A549 (cell line): ENCODE data around the gene MYH11. TPM values are rescaled to one million over a fixed set of nuclear protein-coding genes. Genes with fewer than 3 reads are reported as not detected.

Experiments used
- ATAC-seq, 2 experiments: fragments of 200-7000 bp in 1 of 2; fragments of >200 bp in 1 of 2; cut with Nextera tagmentation in 1 of 2; cut with Tn5 transposase in 1 of 2; 3 replicates each; pipeline versions ENCODE4 v1.8.0 to v1.9.1; 2018 to 2020; ENCODE audit warnings: mild to moderate bottlenecking in 1 of 2, moderate library complexity in 1 of 2
- CTCF ChIA-PET: fragments of 300-600 bp; sonication (Branson Sonifier 250); formaldehyde crosslinking; extraction: SDS; loops from one replicate; lab custom pipeline; 2021; ENCODE audit warnings: antibody characterized with exemption, inconsistent platforms; lab: Yijun Ruan, JAX
- POLR2A ChIA-PET: fragments of 350-600 bp; formaldehyde crosslinking; extraction: SDS; loops from one replicate; lab custom pipeline; 2021; ENCODE audit warnings: antibody characterized with exemption, inconsistent platforms; lab: Yijun Ruan, JAX
- DNase-seq, 2 experiments: peaks; one replicate each; pipeline versions ENCODE4 v3.0.0 to v3.0.0-alpha.2; 2011 to 2016; ENCODE audit warnings: low read depth in 1 of 2, low spot score in 1 of 2
- FAIRE-seq: peaks from 2 replicates; lab custom pipeline; 2011; peaks lifted over from hg19 to GRCh38; lab: Jason Lieb, UNC
- H3K27ac ChIP-seq, 2 experiments: fragments of >200 bp; sonication (Bioruptor Twin); formaldehyde crosslinking; 3 replicates each; pipeline ENCODE4 v1.5.1; 2016 to 2017
- H3K4me1 ChIP-seq: fragments of >200 bp; sonication (Bioruptor Twin); formaldehyde crosslinking; 3 replicates; pipeline ENCODE4 v1.6.1; 2016
- H3K4me2 ChIP-seq: fragments of >200 bp; sonication (Bioruptor Twin); formaldehyde crosslinking; 3 replicates; pipeline ENCODE4 v1.6.1; 2016
- H3K4me3 ChIP-seq: fragments of >200 bp; sonication (Bioruptor Twin); formaldehyde crosslinking; 3 replicates; pipeline ENCODE4 v1.5.1; 2016
- H3K9me3 ChIP-seq: fragments of >200 bp; sonication (Bioruptor Twin); formaldehyde crosslinking; 3 replicates; pipeline ENCODE4 v1.6.1; 2016
- BHLHE40 ChIP-seq: IDR thresholded peaks from 2 replicates; pipeline ENCODE4 v1.6.1; 2012; ENCODE audit warnings: low read depth, low read length, inconsistent platforms
- CHD4 ChIP-seq: fragments of 200-600 bp; sonication (generic); IDR thresholded peaks from 2 replicates; pipeline ENCODE4 v1.6.1; 2016; ENCODE audit warnings: antibody characterized with exemption, mild to moderate bottlenecking, borderline replicate concordance
- EP300 ChIP-seq, 2 experiments: fragments of >200 bp; sonication (Bioruptor Twin); formaldehyde crosslinking; IDR thresholded peaks; 2 replicates in 1 of 2; 3 replicates in 1 of 2; pipeline ENCODE4 v1.6.1; 2016 to 2017
- HOXA7 ChIP-seq: fragments of 250-450 bp; sonication (Bioruptor Pico); IDR thresholded peaks from 2 replicates; pipeline ENCODE4 v1.5.0; 2020; ENCODE audit warnings: mild to moderate bottlenecking, moderate library complexity
- HOXB5 ChIP-seq: fragments of 250-450 bp; sonication (Bioruptor Pico); IDR thresholded peaks from 2 replicates; pipeline ENCODE4 v1.5.0; 2020; ENCODE audit warnings: mild to moderate bottlenecking, moderate library complexity
- JUN ChIP-seq, 2 experiments: fragments of >200 bp; sonication (Bioruptor Twin); formaldehyde crosslinking; IDR thresholded peaks; 2 replicates in 1 of 2; 3 replicates in 1 of 2; pipeline ENCODE4 v1.6.1; 2016 to 2017
- JUNB ChIP-seq: fragments of >200 bp; sonication (Bioruptor Twin); formaldehyde crosslinking; IDR thresholded peaks from 2 replicates; pipeline ENCODE4 v1.6.1; 2016
- KDM5A ChIP-seq: fragments of 200-600 bp; sonication (generic); IDR thresholded peaks from 2 replicates; pipeline ENCODE4 v1.6.1; 2016; ENCODE audit warnings: antibody characterized with exemption, mild to moderate bottlenecking
- MAFK ChIP-seq: fragments of 450-650 bp; IDR thresholded peaks from 2 replicates; pipeline ENCODE4 v1.6.1; 2014; ENCODE audit not compliant: partially characterized antibody
- MYC ChIP-seq: IDR thresholded peaks from 2 replicates; pipeline ENCODE4 v1.6.1; 2012; ENCODE audit warnings: mild to moderate bottlenecking, inconsistent platforms, low read length, improper control_type of control experiment, borderline replicate concordance
- PHF8 ChIP-seq: fragments of 200-600 bp; sonication (generic); IDR thresholded peaks from 2 replicates; pipeline ENCODE4 v1.6.1; 2016; ENCODE audit warnings: low read depth, mild to moderate bottlenecking, antibody characterized with exemption, moderate library complexity, borderline replicate concordance
- RAD21 ChIP-seq, 2 experiments: fragments of >200 bp in 1 of 2; sonication (Bioruptor Twin) in 1 of 2; formaldehyde crosslinking in 1 of 2; IDR thresholded peaks in 1 of 2; conservative IDR thresholded peaks in 1 of 2; 2 replicates in 1 of 2; 3 replicates in 1 of 2; pipeline ENCODE4 v1.6.1; 2012 to 2018; ENCODE audit warnings: inconsistent platforms in 1 of 2
- RFX5 ChIP-seq: fragments of 450-650 bp; IDR thresholded peaks from 2 replicates; pipeline ENCODE4 v1.7.1; 2014; ENCODE audit warnings: antibody characterized with exemption, mild to moderate bottlenecking, moderate library complexity
- ZC3H11A ChIP-seq: fragments of 450-650 bp; IDR thresholded peaks from 2 replicates; pipeline ENCODE4 v1.6.1; 2014; ENCODE audit warnings: antibody characterized with exemption, mild to moderate bottlenecking
- ZFP36 ChIP-seq: fragments of 450-650 bp; IDR thresholded peaks from 2 replicates; pipeline ENCODE4 v1.6.1; 2014; ENCODE audit warnings: borderline replicate concordance; ENCODE audit not compliant: partially characterized antibody
- WGBS: methylation state at CpG from one replicate; pipeline ENCODE4 v1.1.6; 2017; ENCODE audit errors: missing lambda C conversion rate; 5-methylcytosine and 5-hydroxymethylcytosine counted together
- polyA plus RNA-seq, 4 experiments: library from polyadenylated mRNA; depleted of rRNA in 3 of 4; stranded (reverse); fragments of >200 nt; fragmentation: RNase III in 1 of 4; extraction: RNeasy Plus Mini Kit Qiagen cat#74134 plus additional on column Dnase treatment in 1 of 4; gene quantifications; 2 replicates in 3 of 4; 3 replicates in 1 of 4; pipeline ENCODE4 v1.2.3, GENCODE V29; 2011 to 2017
- TF ChIP-seq, protein P1 (sequence below): fragments of 200-600 bp; sonication (generic); IDR thresholded peaks from 2 replicates; pipeline ENCODE4 v1.6.1; 2016; ENCODE audit warnings: antibody characterized with exemption, mild to moderate bottlenecking, moderate library complexity
- TF ChIP-seq, protein P2 (sequence below): fragments of 250-450 bp; sonication (Bioruptor Pico); IDR thresholded peaks from 2 replicates; pipeline ENCODE4 v1.5.0; 2020; ENCODE audit warnings: low read depth, mild to moderate bottlenecking, moderate library complexity
- TF ChIP-seq, protein P3 (sequence below): fragments of 450-650 bp; IDR thresholded peaks from 2 replicates; pipeline ENCODE4 v1.6.1; 2014; ENCODE audit warnings: antibody characterized with exemption
- TF ChIP-seq, protein P4 (sequence below): IDR thresholded peaks from 2 replicates; pipeline ENCODE4 v1.6.1; 2012; ENCODE audit warnings: low read depth, borderline replicate concordance
- TF ChIP-seq, protein P5 (sequence below): fragments of >200 bp; sonication (Bioruptor Twin); formaldehyde crosslinking; IDR thresholded peaks from 3 replicates; pipeline ENCODE4 v1.6.1; 2016
- TF ChIP-seq, protein P6 (sequence below): fragments of >200 bp; sonication (Bioruptor Twin); formaldehyde crosslinking; IDR thresholded peaks from 2 replicates; pipeline ENCODE4 v1.6.1; 2016
- TF ChIP-seq, protein P7 (sequence below): IDR thresholded peaks from 2 replicates; pipeline ENCODE4 v1.6.1; 2012

The MYH11 gene
- polyA plus RNA-seq, 2 of the 4 experiments (the other 2 are of a cell fraction), result 0.03 to 0.09 TPM

DNA sequence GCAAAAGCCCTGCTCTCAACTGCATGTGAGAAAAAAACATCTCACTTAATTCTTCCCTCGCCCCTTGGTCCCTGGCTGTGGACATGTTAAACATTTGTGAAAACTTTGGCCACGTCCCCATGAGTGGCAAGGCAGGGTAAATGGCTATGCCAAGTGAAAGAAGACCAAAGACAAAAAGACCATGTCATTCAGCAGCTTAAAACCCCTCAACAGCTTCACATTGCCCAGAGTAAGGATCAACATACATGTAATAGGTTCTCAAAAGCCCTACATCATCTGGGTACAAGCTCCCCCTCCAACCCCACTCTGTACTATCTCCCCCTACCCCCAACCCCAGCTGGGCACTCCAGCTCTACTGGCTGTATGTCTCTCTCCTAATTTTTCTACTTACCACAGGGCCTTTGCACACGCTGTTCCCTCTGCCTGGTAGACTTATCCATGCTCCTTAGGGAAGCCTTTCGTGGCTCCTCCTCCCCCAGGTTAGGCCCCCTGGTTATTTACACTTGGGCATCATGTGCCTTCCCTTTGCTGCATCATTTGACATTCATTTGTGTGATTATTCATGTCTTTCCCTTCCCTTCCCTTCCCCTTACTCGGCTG, 131.1 kb downstream of the MYH11 start (continued):
- TF ChIP-seq, protein P1, sequence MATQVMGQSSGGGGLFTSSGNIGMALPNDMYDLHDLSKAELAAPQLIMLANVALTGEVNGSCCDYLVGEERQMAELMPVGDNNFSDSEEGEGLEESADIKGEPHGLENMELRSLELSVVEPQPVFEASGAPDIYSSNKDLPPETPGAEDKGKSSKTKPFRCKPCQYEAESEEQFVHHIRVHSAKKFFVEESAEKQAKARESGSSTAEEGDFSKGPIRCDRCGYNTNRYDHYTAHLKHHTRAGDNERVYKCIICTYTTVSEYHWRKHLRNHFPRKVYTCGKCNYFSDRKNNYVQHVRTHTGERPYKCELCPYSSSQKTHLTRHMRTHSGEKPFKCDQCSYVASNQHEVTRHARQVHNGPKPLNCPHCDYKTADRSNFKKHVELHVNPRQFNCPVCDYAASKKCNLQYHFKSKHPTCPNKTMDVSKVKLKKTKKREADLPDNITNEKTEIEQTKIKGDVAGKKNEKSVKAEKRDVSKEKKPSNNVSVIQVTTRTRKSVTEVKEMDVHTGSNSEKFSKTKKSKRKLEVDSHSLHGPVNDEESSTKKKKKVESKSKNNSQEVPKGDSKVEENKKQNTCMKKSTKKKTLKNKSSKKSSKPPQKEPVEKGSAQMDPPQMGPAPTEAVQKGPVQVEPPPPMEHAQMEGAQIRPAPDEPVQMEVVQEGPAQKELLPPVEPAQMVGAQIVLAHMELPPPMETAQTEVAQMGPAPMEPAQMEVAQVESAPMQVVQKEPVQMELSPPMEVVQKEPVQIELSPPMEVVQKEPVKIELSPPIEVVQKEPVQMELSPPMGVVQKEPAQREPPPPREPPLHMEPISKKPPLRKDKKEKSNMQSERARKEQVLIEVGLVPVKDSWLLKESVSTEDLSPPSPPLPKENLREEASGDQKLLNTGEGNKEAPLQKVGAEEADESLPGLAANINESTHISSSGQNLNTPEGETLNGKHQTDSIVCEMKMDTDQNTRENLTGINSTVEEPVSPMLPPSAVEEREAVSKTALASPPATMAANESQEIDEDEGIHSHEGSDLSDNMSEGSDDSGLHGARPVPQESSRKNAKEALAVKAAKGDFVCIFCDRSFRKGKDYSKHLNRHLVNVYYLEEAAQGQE, result no peak
- TF ChIP-seq, protein P2, sequence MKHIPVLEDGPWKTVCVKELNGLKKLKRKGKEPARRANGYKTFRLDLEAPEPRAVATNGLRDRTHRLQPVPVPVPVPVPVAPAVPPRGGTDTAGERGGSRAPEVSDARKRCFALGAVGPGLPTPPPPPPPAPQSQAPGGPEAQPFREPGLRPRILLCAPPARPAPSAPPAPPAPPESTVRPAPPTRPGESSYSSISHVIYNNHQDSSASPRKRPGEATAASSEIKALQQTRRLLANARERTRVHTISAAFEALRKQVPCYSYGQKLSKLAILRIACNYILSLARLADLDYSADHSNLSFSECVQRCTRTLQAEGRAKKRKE, result no peak

DNA sequence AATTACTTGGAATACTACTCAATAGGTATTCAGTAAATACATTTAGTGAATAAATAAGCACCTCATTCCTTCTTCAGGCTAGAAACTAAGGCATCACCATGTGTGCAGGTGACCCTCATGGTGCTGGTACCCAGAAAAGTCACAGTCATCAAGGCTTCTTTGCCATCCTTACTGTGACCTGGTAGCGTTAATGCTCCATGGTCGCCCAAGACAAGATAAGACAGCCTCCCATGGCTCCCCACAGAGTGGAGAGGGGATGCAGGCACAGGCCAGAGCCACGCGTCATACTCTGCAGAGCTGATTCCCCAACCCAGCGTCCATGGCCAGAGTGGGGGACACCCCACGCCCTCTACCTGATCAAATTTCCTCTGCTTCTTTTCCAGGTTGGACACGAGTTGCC, 133.0 kb downstream of the MYH11 start:
- POLR2A ChIA-PET, result no interaction called here
- ATAC-seq, result no peak
- no peak overlapping the region for H3K27ac ChIP-seq
- H3K4me2 ChIP-seq, result no peak overlapping the region
- no peak for DNase-seq
- no peaks in the 10 kb centered on the region for H3K9me3 ChIP-seq
- TF ChIP-seq MYC, result no peak
- TF ChIP-seq, protein P3, sequence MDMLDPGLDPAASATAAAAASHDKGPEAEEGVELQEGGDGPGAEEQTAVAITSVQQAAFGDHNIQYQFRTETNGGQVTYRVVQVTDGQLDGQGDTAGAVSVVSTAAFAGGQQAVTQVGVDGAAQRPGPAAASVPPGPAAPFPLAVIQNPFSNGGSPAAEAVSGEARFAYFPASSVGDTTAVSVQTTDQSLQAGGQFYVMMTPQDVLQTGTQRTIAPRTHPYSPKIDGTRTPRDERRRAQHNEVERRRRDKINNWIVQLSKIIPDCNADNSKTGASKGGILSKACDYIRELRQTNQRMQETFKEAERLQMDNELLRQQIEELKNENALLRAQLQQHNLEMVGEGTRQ, result no peak
- no peak for TF ChIP-seq MAFK
- TF ChIP-seq PHF8, result no peak
- TF ChIP-seq, protein P4, sequence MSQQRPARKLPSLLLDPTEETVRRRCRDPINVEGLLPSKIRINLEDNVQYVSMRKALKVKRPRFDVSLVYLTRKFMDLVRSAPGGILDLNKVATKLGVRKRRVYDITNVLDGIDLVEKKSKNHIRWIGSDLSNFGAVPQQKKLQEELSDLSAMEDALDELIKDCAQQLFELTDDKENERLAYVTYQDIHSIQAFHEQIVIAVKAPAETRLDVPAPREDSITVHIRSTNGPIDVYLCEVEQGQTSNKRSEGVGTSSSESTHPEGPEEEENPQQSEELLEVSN, result no peak
- no peaks in the 10 kb centered on the region for H3K4me1 ChIP-seq
- WGBS, result 91% methylated on average over 7 of the region's 7 CpGs
- H3K4me3 ChIP-seq, result no peak overlapping the region
- CTCF ChIA-PET, result interaction anchor here (0.8 to 1.7 kb wide), 2 partner anchors 16 to 19 kb away, joined by 4 to 5 read pairs; no protein-coding TSS in a partner anchor
- FAIRE-seq, result no peak

DNA sequence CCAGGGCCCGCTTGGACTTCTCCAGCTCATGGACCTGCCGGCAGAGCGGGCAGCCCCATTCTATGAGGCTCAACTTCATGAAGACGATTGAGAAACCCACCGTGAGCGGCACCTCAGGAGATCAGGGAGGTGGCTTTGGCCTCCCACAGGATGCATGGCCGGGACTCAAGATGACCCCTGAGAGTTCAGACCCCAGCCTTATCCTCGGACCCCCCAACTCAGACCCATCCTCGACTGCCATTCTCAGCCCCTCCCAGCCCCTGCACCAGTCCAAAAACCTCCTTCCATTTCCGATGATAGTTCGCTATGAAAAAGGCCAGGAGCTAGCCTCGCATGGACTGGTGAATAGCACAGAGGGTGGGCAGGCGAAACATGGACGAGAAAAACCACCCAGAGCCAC, 135.8 kb downstream of the MYH11 start:
- no peak for ATAC-seq
- Histone ChIP-seq H3K4me1 (no peaks in the 10 kb centered on the region), H3K9me3 (no peaks in the 10 kb centered on the region), H3K27ac (no peak overlapping the region), H3K4me2 (no peak overlapping the region), H3K4me3 (no peak overlapping the region)
- DNase-seq, result no peak
- TF ChIP-seq ZFP36 (no peak), CHD4 (no peak), HOXB5 (CRISPR knock-in tag) (no peak), KDM5A (no peak), RFX5 (no peak), HOXA7 (no peak), BHLHE40 (no peak), RAD21 (conservative IDR thresholded peaks at IDR 0.05 in 1 of 2, IDR thresholded peaks at IDR 0.05 in 1 of 2) (no peak), JUN (IDR thresholded peaks at IDR 0.05) (no peak), EP300 (IDR thresholded peaks at IDR 0.05) (no peak), ZC3H11A (no peak), JUNB (no peak)
- TF ChIP-seq, protein P5, sequence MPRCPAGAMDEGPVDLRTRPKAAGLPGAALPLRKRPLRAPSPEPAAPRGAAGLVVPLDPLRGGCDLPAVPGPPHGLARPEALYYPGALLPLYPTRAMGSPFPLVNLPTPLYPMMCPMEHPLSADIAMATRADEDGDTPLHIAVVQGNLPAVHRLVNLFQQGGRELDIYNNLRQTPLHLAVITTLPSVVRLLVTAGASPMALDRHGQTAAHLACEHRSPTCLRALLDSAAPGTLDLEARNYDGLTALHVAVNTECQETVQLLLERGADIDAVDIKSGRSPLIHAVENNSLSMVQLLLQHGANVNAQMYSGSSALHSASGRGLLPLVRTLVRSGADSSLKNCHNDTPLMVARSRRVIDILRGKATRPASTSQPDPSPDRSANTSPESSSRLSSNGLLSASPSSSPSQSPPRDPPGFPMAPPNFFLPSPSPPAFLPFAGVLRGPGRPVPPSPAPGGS, result no peak
- TF ChIP-seq, protein P6, sequence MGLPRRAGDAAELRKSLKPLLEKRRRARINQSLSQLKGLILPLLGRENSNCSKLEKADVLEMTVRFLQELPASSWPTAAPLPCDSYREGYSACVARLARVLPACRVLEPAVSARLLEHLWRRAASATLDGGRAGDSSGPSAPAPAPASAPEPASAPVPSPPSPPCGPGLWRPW, result no peak
- TF ChIP-seq, protein P7, sequence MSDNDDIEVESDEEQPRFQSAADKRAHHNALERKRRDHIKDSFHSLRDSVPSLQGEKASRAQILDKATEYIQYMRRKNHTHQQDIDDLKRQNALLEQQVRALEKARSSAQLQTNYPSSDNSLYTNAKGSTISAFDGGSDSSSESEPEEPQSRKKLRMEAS, result no peak
- ChIA-PET CTCF (interaction anchor here (0.6 to 1.9 kb wide), 2 partner anchors 16 to 71 kb away, joined by 3 to 6 read pairs; no protein-coding TSS in a partner anchor), POLR2A (no interaction called here)
- WGBS, result 92% methylated on average over 14 of the region's 14 CpGs
- no peak for FAIRE-seq
